22Rv1 (cell line): Measurements from ENCODE around the gene PES1.

Experiments used
- ZFX ChIP-seq: fragments of 450-650 bp; IDR thresholded peaks from 2 replicates; pipeline ENCODE4 v1.6.1; 2017; ENCODE audit warnings: antibody characterized with exemption, borderline replicate concordance
- TF ChIP-seq, protein P1 (sequence below): fragments of 450-650 bp; IDR thresholded peaks from 2 replicates; pipeline ENCODE4 v1.5.1; 2017; ENCODE audit warnings: mild to moderate bottlenecking

DNA sequence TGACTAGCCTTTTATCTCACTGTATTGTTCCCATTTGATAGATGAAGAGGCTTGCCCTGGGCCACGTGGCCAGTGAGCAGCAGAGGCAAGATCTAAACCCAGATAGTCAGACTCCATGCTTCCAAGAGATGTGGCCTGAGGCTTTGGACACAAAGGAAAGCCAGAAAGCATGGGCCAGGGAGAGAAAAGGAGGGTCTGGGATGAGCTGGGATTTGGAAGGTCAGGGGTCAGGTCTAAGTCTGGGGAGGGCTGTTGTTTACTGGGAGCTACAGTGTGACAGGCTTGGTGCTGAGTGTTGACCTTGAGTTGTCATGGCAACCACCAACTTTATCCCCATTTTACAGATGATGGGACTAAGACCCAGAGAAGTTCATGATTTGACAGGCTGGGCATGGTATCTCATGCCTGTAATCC lies 46.0 kb upstream of the PES1 start:
- no peak for TF ChIP-seq ZFX
- TF ChIP-seq, protein P1, sequence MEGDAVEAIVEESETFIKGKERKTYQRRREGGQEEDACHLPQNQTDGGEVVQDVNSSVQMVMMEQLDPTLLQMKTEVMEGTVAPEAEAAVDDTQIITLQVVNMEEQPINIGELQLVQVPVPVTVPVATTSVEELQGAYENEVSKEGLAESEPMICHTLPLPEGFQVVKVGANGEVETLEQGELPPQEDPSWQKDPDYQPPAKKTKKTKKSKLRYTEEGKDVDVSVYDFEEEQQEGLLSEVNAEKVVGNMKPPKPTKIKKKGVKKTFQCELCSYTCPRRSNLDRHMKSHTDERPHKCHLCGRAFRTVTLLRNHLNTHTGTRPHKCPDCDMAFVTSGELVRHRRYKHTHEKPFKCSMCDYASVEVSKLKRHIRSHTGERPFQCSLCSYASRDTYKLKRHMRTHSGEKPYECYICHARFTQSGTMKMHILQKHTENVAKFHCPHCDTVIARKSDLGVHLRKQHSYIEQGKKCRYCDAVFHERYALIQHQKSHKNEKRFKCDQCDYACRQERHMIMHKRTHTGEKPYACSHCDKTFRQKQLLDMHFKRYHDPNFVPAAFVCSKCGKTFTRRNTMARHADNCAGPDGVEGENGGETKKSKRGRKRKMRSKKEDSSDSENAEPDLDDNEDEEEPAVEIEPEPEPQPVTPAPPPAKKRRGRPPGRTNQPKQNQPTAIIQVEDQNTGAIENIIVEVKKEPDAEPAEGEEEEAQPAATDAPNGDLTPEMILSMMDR, result no peak
